HepG2 (cell line): ENCODE data around the gene GJA10. TPM values are rescaled to one million over a fixed set of nuclear protein-coding genes. Genes with fewer than 3 reads are reported as not detected.

Source experiments
- ATAC-seq: fragments of 200-7000 bp; cut with Tn5 transposase; 3 replicates; pipeline ENCODE4 v1.9.1; 2020; ENCODE audit warnings: mild to moderate bottlenecking, moderate library complexity
- BruUV-seq: library from RNA; stranded (reverse); fragments of 400-500 nt; replicated peaks from 2 replicates; lab custom pipeline; 2021; lab: Mats Ljungman, UMichigan
- CTCF ChIA-PET: fragments of 300-600 bp; formaldehyde crosslinking; extraction: SDS; loops from one replicate; lab custom pipeline; 2021; ENCODE audit warnings: low total read pairs, inconsistent platforms, low intra/inter-chr PET ratio; lab: Yijun Ruan, JAX
- POLR2A ChIA-PET: fragments of 350-600 bp; sonication (Branson Sonifier 250); formaldehyde crosslinking; loops from one replicate; lab custom pipeline; 2020; ENCODE audit warnings: antibody characterized with exemption, inconsistent platforms; lab: Yijun Ruan, JAX
- DNase-seq: peaks from one replicate; pipeline ENCODE4 v3.0.0-alpha.2; 2015; ENCODE audit warnings: low spot score
- FAIRE-seq: peaks from 3 replicates; lab custom pipeline; 2011; peaks lifted over from hg19 to GRCh38; lab: Jason Lieb, UNC
- H2AFZ ChIP-seq: one replicate; pipeline ENCODE4 v1.6.1; 2011; ENCODE audit warnings: low read length, inconsistent platforms
- H3K27ac ChIP-seq: fragments of 300-600 bp; 3 replicates; pipeline ENCODE4 v1.8.0; 2011; ENCODE audit warnings: mixed run types, mild to moderate bottlenecking, mixed read lengths, low read length, inconsistent platforms; ENCODE audit not compliant: insufficient read depth; ENCODE audit errors: extremely low read length
- H3K27me3 ChIP-seq, 2 experiments: fragments of 200-600 bp in 1 of 2; 2 replicates in 1 of 2; 3 replicates in 1 of 2; pipeline versions ENCODE4 v1.6.0 to v1.8.0; 2011; ENCODE audit warnings: low read length in 2 of 2, mild to moderate bottlenecking in 2 of 2, moderate library complexity in 2 of 2, inconsistent platforms in 1 of 2; ENCODE audit not compliant: insufficient read depth in 2 of 2, control insufficient read depth in 1 of 2
- H3K36me3 ChIP-seq, 2 experiments: fragments of 200-600 bp in 1 of 2; replicated peaks in 1 of 2; 2 replicates in 1 of 2; 3 replicates in 1 of 2; pipeline versions ENCODE4 v1.5.1 to v1.8.0; 2011; ENCODE audit warnings: low read length in 2 of 2, inconsistent platforms in 1 of 2; ENCODE audit not compliant: insufficient read depth in 2 of 2, control insufficient read depth in 1 of 2
- H3K4me1 ChIP-seq: 2 replicates; pipeline ENCODE4 v1.5.1; 2012; ENCODE audit warnings: low read length, inconsistent platforms; ENCODE audit not compliant: insufficient read depth
- H3K4me2 ChIP-seq: 2 replicates; pipeline ENCODE4 v1.6.0; 2011; ENCODE audit warnings: low read depth, low read length, inconsistent platforms
- H3K4me3 ChIP-seq, 3 experiments: fragments of 200-600 bp in 1 of 3; sonication (generic), shearing (Covaris generic) in 1 of 3; replicated peaks in 1 of 3; 2 replicates each; pipeline ENCODE4 v1.5.1; 2011 to 2016; ENCODE audit warnings: low read length in 3 of 3, inconsistent platforms in 2 of 3, low read depth in 2 of 3, mild to moderate bottlenecking in 2 of 3, control low read depth in 1 of 3, mixed read lengths in 1 of 3; ENCODE audit not compliant: insufficient read depth in 1 of 3
- H3K79me2 ChIP-seq: one replicate; pipeline ENCODE4 v1.6.1; 2011; ENCODE audit warnings: low read length, inconsistent platforms; ENCODE audit not compliant: insufficient read depth
- H3K9ac ChIP-seq: 2 replicates; pipeline ENCODE4 v1.6.0; 2011; ENCODE audit warnings: mild to moderate bottlenecking, low read depth, low read length, inconsistent platforms; ENCODE audit not compliant: insufficient read depth
- H3K9me3 ChIP-seq: 2 replicates; pipeline ENCODE4 v1.5.1; 2012; ENCODE audit warnings: mild to moderate bottlenecking, low read length
- H4K20me1 ChIP-seq: 2 replicates; pipeline ENCODE4 v1.6.0; 2011; ENCODE audit warnings: inconsistent platforms, mild to moderate bottlenecking, low read length, moderate library complexity; ENCODE audit not compliant: insufficient read depth
- DMTF1 ChIP-seq: sonication (generic); formaldehyde crosslinking; IDR thresholded peaks from 2 replicates; pipeline ENCODE4 v1.4.0; 2020; ENCODE audit warnings: mild to moderate bottlenecking, missing genetic modification reagents
- ERF ChIP-seq: IDR thresholded peaks from 2 replicates; pipeline ENCODE4 v1.6.1; 2018; ENCODE audit warnings: missing biosample characterization, missing genetic modification reagents
- ISX ChIP-seq: sonication (generic); formaldehyde crosslinking; conservative IDR thresholded peaks from 2 replicates; pipeline ENCODE4 v1.5.0; 2020; ENCODE audit warnings: missing genetic modification reagents
- KMT2A ChIP-seq: sonication (generic); formaldehyde crosslinking; IDR thresholded peaks from 2 replicates; pipeline ENCODE4 v1.4.0; 2020; ENCODE audit warnings: missing genetic modification reagents
- NCOR1 ChIP-seq: fragments of 200-600 bp; sonication (generic); IDR thresholded peaks from 2 replicates; pipeline ENCODE4 v1.7.0; 2017; ENCODE audit warnings: antibody characterized with exemption, low read length, borderline replicate concordance
- POLR2AphosphoS2 ChIP-seq: IDR thresholded peaks from 2 replicates; pipeline ENCODE4 v1.6.1; 2011; ENCODE audit warnings: low read depth, low read length, improper control_type of control experiment
- RBM22 ChIP-seq: fragments of 200-400 bp; formaldehyde crosslinking; optimal IDR thresholded peaks from 2 replicates; pipeline ENCODE3; 2017; ENCODE audit warnings: mild to moderate bottlenecking, low read length, moderate library complexity
- SCMH1 ChIP-seq: sonication (generic); formaldehyde crosslinking; IDR thresholded peaks from 2 replicates; pipeline ENCODE4 v1.9.0; 2021; ENCODE audit warnings: missing genetic modification reagents, mild to moderate bottlenecking, borderline replicate concordance
- ZFP82 ChIP-seq: sonication (generic); formaldehyde crosslinking; IDR thresholded peaks from 2 replicates; pipeline ENCODE4 v1.5.1; 2020; ENCODE audit warnings: mild to moderate bottlenecking, missing genetic modification reagents, borderline replicate concordance
- ZFP90 ChIP-seq: sonication (generic); formaldehyde crosslinking; IDR thresholded peaks from 2 replicates; pipeline ENCODE4 v1.8.0; 2022; ENCODE audit warnings: missing genetic modification reagents, mild to moderate bottlenecking, inconsistent platforms, borderline replicate concordance
- ZNF333 ChIP-seq: sonication (generic); formaldehyde crosslinking; IDR thresholded peaks from 2 replicates; pipeline ENCODE4 v1.4.0; 2020; ENCODE audit warnings: mild to moderate bottlenecking, missing genetic modification reagents, borderline replicate concordance
- ZNF382 ChIP-seq: sonication (generic); formaldehyde crosslinking; IDR thresholded peaks from 2 replicates; pipeline ENCODE4 v1.5.0; 2020; ENCODE audit warnings: missing genetic modification reagents, mild to moderate bottlenecking, borderline replicate concordance
- ZNF605 ChIP-seq: sonication (generic); formaldehyde crosslinking; IDR thresholded peaks from 2 replicates; pipeline ENCODE4 v1.8.0; 2022; ENCODE audit warnings: mild to moderate bottlenecking, missing genetic modification reagents
- ZNF644 ChIP-seq: IDR thresholded peaks from 2 replicates; pipeline ENCODE4 v1.6.1; 2016; ENCODE audit warnings: low read depth
- WGBS: methylation state at CpG from one replicate; pipeline ENCODE4 v1.1.6; 2017; ENCODE audit warnings: low lambda C conversion rate; 5-methylcytosine and 5-hydroxymethylcytosine counted together
- in situ Hi-C: cut with HindIII; loops from 2 replicates; pipeline ENCODE4 v1.10.0; 2017; ENCODE audit warnings: low pct_unique_long_range_greater_than_20kb; ENCODE audit not compliant: extremely low pct_ligation_motif_present
- intact Hi-C: fragments of 100-400 bp; cut with micrococcal nuclease; formaldehyde crosslinking; loops from one replicate; pipeline ENCODE4 v1.10.0; 2022; ENCODE audit not compliant: unreplicated experiment
- polyA plus RNA-seq, 8 experiments: library from polyadenylated mRNA; depleted of rRNA in 3 of 8; stranded (reverse) in 7 of 8; unstranded in 1 of 8; fragments of >200 nt; fragmentation: Illumina TruSeq in 4 of 8; extraction: Trizol in 4 of 8; gene quantifications; 2 replicates each; pipeline versions ENCODE4 v1.2.1 to v1.2.3, GENCODE V29; 2011 to 2016; ENCODE audit warnings: low read depth in 4 of 8, missing spikeins in 1 of 8, mixed read lengths in 1 of 8; ENCODE audit not compliant: insufficient read depth in 1 of 8
- total RNA-seq, 5 experiments: library from RNA; depleted of rRNA; stranded (reverse); fragments of >200 nt; fragmentation: Illumina TruSeq; extraction: Trizol; gene quantifications; 2 replicates each; pipeline ENCODE4 v1.2.3, GENCODE V29; 2016; ENCODE audit warnings: low read depth in 1 of 5

Gene GJA10
- total and polyA plus RNA-seq, 2 of the 13 experiments (the other 11 are each of a cell fraction or from before 2014, with no cell fraction given), result not detected

DNA sequence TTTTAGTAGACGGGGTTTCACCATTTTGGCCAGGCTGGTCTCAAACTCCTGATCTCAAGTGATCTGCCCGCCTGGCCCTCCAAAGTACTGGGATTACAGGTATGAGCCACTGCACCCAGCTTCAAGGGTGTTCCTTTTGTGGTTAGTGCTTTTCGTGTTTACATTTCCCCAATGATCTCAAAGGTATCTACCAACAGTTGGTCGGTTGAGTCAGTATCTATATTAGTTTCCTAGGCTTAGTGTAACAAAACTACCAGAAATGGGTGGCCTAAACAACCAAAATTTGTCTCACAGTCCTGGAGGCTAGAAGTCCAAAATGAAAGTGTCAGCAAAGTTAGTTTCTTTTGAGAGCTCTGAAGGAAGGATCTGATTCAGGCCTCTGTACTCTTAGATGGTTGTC, 34.5 kb upstream of the GJA10 start:
- Histone ChIP-seq H3K4me1 (no peaks in the 10 kb centered on the region), H3K4me2 (no peak overlapping the region), H3K27ac (no peak overlapping the region), H3K27me3 (no peaks in the 10 kb centered on the region), H3K4me3 (no peak overlapping the region), H4K20me1 (no peaks in the 10 kb centered on the region), H3K36me3 (peaks cover 12 to 47% of the 10 kb centered on the region in 2 experiments), H3K9ac (no peak overlapping the region), H3K79me2 (no peaks in the 10 kb centered on the region), H2AFZ (no peak overlapping the region), H3K9me3 (no peaks in the 10 kb centered on the region)
- no peak for ATAC-seq
- in situ Hi-C loops, result no loop called here
- ChIA-PET CTCF (no interaction called here), POLR2A (no interaction called here)
- BruUV-seq, result no TSS peak
- DNase-seq, result no peak
- intact Hi-C loops, result no loop called here
- no peak for FAIRE-seq
- no peak for TF ChIP-seq SCMH1 (CRISPR knock-in tag)
- TF ChIP-seq ZFP90 (CRISPR knock-in tag), result no peak
- TF ChIP-seq ISX (CRISPR knock-in tag), result no peak
- no peak for TF ChIP-seq NCOR1
- TF ChIP-seq ZNF333, result no peak
- 99% methylated on average over 4 of the region's 4 CpGs for WGBS

DNA sequence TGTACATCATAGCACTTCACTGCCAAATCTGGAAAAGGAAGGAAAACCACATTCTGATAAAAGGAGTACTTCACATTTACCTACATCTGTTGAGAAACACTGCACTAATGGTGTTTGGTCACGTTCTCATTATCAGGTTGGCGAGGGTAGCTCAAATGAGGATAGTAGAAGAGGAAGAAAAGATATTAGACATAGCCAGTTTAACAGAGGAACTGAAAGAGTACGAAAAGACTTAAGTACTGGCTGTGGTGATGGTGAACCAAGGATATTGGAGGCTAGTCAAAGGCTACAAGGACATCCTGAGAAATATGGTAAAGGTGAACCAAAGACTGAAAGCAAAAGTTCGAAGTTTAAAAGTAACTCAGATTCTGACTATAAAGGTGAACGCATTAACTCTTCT, 32.0 kb upstream of the GJA10 start:
- no peak for FAIRE-seq
- no peak for TF ChIP-seq RBM22
- TF ChIP-seq ZNF382 (CRISPR knock-in tag), result no peak
- TF ChIP-seq POLR2AphosphoS2, result no peak
- TF ChIP-seq DMTF1 (CRISPR knock-in tag), result no peak
- TF ChIP-seq ZFP82 (CRISPR knock-in tag), result no peak
- no peak for TF ChIP-seq KMT2A (CRISPR knock-in tag)
- TF ChIP-seq ZNF605 (CRISPR knock-in tag), result no peak
- TF ChIP-seq ZNF644 (CRISPR knock-in tag), result no peak
- TF ChIP-seq ERF (CRISPR knock-in tag), result no peak

More for the DNA sequence above, 32.0 kb upstream of the GJA10 start:
- no peak overlapping the region for H3K9ac ChIP-seq
- no peak overlapping the region for H3K4me3 ChIP-seq
- H4K20me1 ChIP-seq, result no peaks in the 10 kb centered on the region
- no peak overlapping the region for H3K27ac ChIP-seq
- in situ Hi-C loops (no loop called here), intact Hi-C loops (no loop called here)
- H3K27me3 ChIP-seq, result no peaks in the 10 kb centered on the region
- no peak for ATAC-seq
- no peaks in the 10 kb centered on the region for H3K79me2 ChIP-seq
- DNase-seq, result no peak
- H3K9me3 ChIP-seq, result no peaks in the 10 kb centered on the region
- ChIA-PET POLR2A (no interaction called here), CTCF (no interaction called here)
- no peak overlapping the region for H3K4me2 ChIP-seq
- H3K36me3 ChIP-seq, result peaks cover 14 to 43% of the 10 kb centered on the region in 2 experiments
- H3K4me1 ChIP-seq, result no peaks in the 10 kb centered on the region
- WGBS, result 96% methylated on average over 5 of the region's 5 CpGs
- no peak overlapping the region for H2AFZ ChIP-seq
- no TSS peak for BruUV-seq
